Neural crest cell (in vitro differentiated cells): Measurements from ENCODE around the gene TMEM181. TPM values are rescaled to one million over a fixed set of nuclear protein-coding genes. Genes with fewer than 3 reads are reported as not detected.
"Not testable (repeated sequence)": the region's sequence is repeated elsewhere in the genome, so short reads cannot be mapped to it uniquely, and the experiment has no call there.

Source experiments
- DNase-seq: peaks from one replicate; pipeline ENCODE4 v3.0.0; 2021; ENCODE audit warnings: low read depth, mixed read lengths, low spot score
- H3K27ac Mint-ChIP-seq: one replicate; pipeline ENCODE4 v1.8.0; 2021; ENCODE audit warnings: mild to moderate bottlenecking, mixed read lengths; ENCODE audit not compliant: unreplicated experiment
- H3K27me3 Mint-ChIP-seq: 2 replicates; pipeline ENCODE4 v1.8.0; 2021; ENCODE audit warnings: low read depth, mild to moderate bottlenecking, mixed read lengths
- H3K36me3 Mint-ChIP-seq: 2 replicates; pipeline ENCODE4 v1.8.0; 2021; ENCODE audit warnings: low read depth, mild to moderate bottlenecking, mixed read lengths
- H3K4me1 Mint-ChIP-seq: 2 replicates; pipeline ENCODE4 v1.8.0; 2021; ENCODE audit warnings: mixed read lengths
- H3K4me3 Mint-ChIP-seq: one replicate; pipeline ENCODE4 v1.8.0; 2021; ENCODE audit warnings: mild to moderate bottlenecking, mixed read lengths
- H3K9me3 Mint-ChIP-seq: 2 replicates; pipeline ENCODE4 v1.8.0; 2021; ENCODE audit warnings: mixed read lengths
- CTCF ChIP-seq: fragments of 200-600 bp; sonication (generic); conservative IDR thresholded peaks from 2 replicates; pipeline ENCODE4 v1.5.0; 2021; ENCODE audit warnings: antibody characterized with exemption, mild to moderate bottlenecking
- total RNA-seq: library from RNA; stranded (reverse); gene quantifications from 2 replicates; pipeline ENCODE4 v1.2.1, GENCODE V29; 2021

The TMEM181 gene
- total RNA-seq, 1 donor from 2014 or later, result 23.9 TPM

- no peak for TF ChIP-seq CTCF
- H3K9me3 Mint-ChIP-seq, result peaks cover 13% of the 10 kb centered on the region
- peaks cover 14% of the 10 kb centered on the region for H3K4me1 Mint-ChIP-seq
- no peak overlapping the region for H3K4me3 Mint-ChIP-seq
- H3K27ac Mint-ChIP-seq, result no peak overlapping the region
- no peak for DNase-seq
- H3K27me3 Mint-ChIP-seq, result peaks cover 12% of the 10 kb centered on the region
- H3K36me3 Mint-ChIP-seq, result peaks cover 5% of the 10 kb centered on the region
These were observed 38.1 kb upstream of the TMEM181 start for GRCh38 chr6:158521759-158522158.

- peaks cover 11% of the 10 kb centered on the region for H3K4me1 Mint-ChIP-seq
- H3K36me3 Mint-ChIP-seq, result peaks cover 9% of the 10 kb centered on the region
- H3K27me3 Mint-ChIP-seq, result peaks cover 17% of the 10 kb centered on the region
- peaks cover 19% of the 10 kb centered on the region for H3K9me3 Mint-ChIP-seq
- no peak overlapping the region for H3K27ac Mint-ChIP-seq
- no peak for DNase-seq
- no peak for TF ChIP-seq CTCF
- H3K4me3 Mint-ChIP-seq, result no peak overlapping the region
These were observed 37.3 kb upstream of the TMEM181 start for GRCh38 chr6:158522616-158523015.

GRCh38 chr6:158524311-158524710 lies 35.6 kb upstream of the TMEM181 start:
- no peak for DNase-seq
- no peak for TF ChIP-seq CTCF
- Mint-ChIP-seq H3K4me1 (no peaks in the 10 kb centered on the region), H3K36me3 (peaks cover 9% of the 10 kb centered on the region), H3K4me3 (no peak overlapping the region), H3K27me3 (peaks cover 11% of the 10 kb centered on the region), H3K27ac (no peak overlapping the region), H3K9me3 (peaks cover 26% of the 10 kb centered on the region)

GRCh38 chr6:158527858-158528257 lies 32.0 kb upstream of the TMEM181 start:
- H3K9me3 Mint-ChIP-seq, result peaks cover 26% of the 10 kb centered on the region
- peaks cover 18% of the 10 kb centered on the region for H3K27me3 Mint-ChIP-seq
- not testable (repeated sequence) for DNase-seq, H3K27ac Mint-ChIP-seq, H3K4me3 Mint-ChIP-seq, H3K4me1 Mint-ChIP-seq, H3K36me3 Mint-ChIP-seq

GRCh38 chr6:158528826-158529225 lies 31.1 kb upstream of the TMEM181 start:
- Mint-ChIP-seq H3K27me3 (peaks cover 23% of the 10 kb centered on the region), H3K36me3 (peaks cover 7% of the 10 kb centered on the region), H3K4me1 (peaks cover 5% of the 10 kb centered on the region), H3K27ac (no peak overlapping the region), H3K4me3 (no peak overlapping the region), H3K9me3 (peaks cover 21% of the 10 kb centered on the region)
- TF ChIP-seq CTCF, result no peak
- no peak for DNase-seq

- Mint-ChIP-seq H3K9me3 (peaks cover 21% of the 10 kb centered on the region), H3K4me1 (peaks cover 5% of the 10 kb centered on the region), H3K27me3 (peaks cover 25% of the 10 kb centered on the region), H3K36me3 (peaks cover 7% of the 10 kb centered on the region), H3K27ac (no peak overlapping the region), H3K4me3 (no peak overlapping the region)
- DNase-seq, result no peak
- no peak for TF ChIP-seq CTCF
These were observed 30.3 kb upstream of the TMEM181 start for GRCh38 chr6:158529629-158530028.
